SW480 (cell line): ENCODE measurements around the gene SPEN.
"Not testable (repeated sequence)": the region's sequence is repeated elsewhere in the genome, so short reads cannot be mapped to it uniquely, and the experiment has no call there.

Experiments used
- DNase-seq: peaks from one replicate; pipeline ENCODE4 v3.0.0-alpha.2; 2016; ENCODE audit warnings: low spot score

The SPEN gene

DNA sequence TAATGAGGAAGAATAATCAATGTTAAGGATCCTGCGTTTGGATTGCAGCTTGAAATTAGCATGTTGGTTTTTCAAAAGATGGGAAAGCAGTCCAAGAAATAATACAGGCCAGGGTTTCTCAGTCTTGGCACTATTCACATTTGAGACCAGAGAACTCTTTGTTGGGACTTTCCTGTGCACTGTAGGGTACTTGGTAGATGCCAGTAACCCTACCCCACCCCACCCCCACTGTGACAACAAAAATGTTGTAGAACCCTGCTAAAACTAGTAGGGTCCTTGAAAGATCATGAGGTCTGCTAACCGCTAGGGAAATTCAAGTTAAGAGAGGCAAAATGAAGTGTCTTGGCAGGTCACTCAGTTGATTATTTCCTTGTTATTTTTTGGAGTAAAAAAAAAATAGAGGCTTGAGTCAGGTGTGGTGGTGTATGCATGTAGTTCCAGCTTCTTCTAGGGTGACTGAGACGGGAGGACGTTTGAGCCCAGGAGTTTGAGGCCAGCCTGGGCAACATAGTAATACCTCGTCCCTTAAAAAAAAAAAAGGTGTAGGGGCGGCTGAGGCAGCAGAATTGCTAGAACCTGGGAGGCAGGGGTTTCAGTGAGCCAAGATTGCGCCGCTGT is 53.3 kb downstream of the SPEN start:
- DNase-seq: no peak

DNA sequence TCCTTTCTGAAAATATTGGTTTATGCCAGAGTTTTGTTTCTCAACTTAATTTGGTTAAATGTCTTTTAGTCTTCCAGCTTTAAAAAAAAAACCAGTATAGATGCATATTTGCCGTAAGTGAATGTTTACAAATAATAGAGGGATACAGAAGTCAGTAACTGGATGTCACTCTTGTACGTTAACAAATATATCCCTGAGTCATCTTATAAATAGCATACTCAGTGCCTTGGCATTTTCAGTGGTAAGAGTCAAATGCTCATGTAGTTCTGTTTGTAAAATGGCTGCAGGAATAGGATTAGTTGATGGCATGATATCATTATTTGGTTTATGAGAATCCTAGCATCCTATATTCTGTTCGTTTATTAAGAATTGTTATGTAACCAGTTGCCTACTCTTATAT is 55.4 kb downstream of the SPEN start:
- DNase-seq: no peak

DNA sequence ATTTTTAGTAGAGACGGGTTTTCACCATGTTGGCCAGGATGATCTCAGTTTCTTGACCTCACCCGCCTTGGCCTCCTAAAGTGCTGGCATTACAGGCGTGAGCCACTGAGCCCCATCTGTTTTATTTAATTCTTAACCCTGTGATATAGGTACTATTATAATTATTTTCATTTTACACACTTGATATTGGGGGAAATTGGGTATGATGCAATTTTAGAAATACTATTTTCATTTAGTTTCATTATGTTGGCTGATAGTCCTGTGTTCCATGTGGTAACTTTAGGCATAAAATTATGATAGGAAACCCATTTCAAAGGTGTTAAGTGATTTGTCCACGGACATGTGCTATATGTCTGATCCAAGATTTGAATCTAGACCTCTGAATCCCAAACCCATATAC is 61.1 kb downstream of the SPEN start:
- no peak for DNase-seq

DNA sequence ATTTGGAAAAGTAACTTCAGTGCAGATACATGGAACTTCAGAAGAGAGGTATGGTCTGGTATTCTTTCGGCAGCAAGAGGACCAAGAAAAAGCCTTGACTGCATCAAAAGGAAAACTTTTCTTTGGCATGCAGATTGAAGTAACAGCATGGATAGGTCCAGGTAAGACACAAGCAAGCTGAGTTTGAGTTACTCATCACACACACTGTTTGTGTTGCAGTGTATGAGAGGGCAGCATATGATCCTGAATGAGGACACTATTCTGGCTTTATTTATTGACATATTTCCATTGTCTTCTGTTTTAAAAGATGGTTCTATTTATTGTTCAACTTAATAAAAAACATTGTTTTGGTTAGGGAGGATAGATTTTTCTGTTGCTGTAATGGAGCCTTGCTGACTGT is 63.6 kb downstream of the SPEN start:
- no peak for DNase-seq

DNA sequence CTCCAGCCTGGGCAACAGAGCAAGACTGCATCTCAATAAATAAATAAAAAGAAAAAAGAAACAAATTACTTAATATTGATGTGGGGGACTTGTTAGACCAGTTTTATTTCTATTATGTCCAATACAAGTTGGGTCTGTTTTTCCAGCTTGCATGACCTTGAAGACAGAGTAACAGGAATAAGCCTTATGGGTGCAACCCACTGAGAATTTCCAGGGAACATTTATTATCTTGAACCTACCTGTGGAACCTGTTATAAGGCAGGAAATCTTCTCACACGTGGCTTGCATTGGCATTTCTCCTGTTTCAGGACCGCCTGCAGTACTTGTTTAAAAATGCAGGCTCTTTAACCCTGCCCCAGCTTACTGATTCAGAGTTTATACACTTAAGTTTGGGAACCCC is 64.4 kb downstream of the SPEN start:
- no peak for DNase-seq

DNA sequence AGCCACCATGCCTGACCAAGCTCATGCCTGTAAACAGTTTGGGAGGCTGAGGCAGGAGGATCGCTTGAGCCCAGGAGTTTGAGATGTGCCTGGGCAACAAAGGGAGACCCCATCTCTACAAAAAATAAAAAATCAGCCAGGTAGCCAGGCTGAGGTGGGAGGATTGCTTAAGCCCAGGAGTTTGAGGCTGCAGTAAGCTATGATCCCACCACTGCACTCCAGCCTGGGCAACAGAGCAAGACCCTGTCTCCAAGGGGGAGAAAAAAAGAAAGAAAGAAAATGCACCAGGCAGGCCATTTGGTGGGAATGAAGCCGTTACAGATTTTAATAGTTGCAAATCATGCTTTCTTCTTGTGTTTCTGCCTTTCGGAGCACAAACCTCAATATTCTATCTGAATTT is 66.1 kb downstream of the SPEN start:
- not testable (repeated sequence) for DNase-seq

DNA sequence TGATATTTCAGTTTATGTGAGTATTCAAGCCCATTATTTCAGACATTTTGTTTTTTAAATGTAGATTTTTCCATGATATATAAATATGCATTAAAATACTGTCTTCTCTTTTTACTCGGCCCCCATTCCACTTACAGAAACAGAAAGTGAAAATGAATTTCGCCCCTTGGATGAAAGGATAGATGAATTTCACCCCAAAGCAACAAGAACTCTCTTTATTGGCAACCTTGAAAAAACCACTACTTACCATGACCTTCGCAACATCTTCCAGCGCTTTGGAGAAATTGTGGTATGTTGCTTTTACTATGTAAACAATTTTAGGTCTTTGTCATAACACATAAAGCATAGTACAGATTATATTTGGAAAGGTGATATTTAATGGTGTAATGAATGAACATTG is 68.5 kb downstream of the SPEN start:
- no peak for DNase-seq

DNA sequence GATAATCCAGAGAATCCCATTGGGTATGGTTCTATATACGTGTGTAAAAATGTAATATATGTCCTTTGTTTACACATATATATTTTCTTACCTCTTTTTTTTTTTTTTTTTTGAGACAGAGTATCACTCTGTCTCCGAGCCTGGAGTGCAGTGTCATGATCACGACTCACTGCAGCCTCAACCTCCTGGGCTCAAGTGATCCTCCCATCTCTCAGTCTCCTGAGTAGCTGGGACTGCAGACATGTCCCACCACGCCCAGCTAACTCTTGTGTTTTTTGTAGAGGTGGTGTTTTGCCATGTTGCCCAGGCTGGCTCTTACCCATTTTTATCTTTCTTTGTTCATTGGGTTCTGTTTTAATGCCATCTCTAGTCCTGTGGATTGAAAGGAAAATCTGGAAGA is 68.9 kb downstream of the SPEN start:
- DNase-seq: no peak

DNA sequence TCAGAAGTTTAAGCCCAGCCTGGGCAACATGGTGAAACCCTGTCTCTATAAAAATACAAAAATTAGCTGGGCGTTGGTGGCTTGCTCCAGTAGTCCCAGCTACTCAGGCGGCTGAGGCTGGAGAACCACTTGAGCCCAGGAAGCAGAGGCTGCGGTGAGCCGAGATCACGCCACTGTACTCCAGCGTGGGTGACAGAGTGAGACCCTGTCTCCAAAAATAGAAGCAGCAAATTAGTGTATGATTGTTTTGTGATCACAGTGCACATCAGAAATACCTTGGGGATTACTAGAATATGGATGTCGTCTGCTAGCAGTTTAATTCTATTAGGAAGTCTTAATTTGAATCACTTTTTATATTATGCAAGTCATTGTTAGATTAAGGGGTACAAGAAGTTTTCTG is 69.4 kb downstream of the SPEN start:
- no peak for DNase-seq

DNA sequence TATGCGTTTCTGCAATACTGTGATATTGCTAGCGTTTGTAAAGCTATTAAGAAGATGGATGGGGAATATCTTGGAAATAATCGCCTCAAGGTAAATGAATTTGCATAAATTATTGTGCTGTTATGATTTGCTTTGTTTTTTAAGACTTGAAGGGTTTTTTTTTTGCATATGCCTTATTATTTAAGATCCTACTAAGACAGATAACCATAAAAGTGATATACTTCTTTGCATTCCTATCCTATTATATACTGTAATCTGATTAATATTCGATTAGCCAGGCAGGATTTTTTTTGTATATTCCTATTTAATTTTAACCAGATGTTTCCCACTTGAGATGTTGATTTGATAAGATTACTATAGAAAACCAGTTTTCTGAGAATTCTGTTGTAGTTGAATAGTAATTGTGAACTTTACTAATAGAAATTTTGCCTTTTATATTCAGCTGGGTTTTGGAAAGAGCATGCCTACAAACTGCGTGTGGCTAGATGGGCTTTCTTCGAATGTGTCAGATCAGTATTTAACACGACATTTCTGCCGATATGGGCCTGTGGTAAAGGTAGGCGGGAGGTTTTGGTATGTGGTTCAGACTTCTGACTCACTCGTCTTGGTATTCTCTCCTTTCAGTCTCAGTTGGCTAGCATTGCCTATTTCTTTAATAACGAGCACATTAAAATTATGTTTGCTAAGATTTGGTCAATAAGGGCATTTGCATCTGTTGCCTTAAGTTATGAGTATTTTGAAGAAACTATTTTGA is 71.6 kb downstream of the SPEN start:
- peak; percentile 58 for DNase-seq

DNA sequence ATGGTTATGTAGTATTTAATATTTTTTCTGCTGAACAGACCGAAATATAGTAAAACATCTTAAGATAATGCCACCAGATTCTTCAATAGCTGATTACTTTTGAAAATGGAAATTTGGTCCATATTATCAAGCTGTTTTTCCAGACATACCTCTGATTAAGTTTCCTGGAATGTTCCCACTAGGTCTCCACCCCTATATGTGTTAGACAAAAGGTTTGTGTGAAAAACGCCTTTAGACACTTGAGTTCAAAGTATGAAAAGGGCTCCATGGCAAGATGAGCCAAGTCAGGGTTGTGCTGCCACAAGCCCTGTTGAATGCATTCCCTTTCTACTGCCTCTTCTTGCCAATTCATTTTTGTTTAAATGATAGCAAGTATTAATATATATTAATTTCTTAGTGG is 75.7 kb downstream of the SPEN start:
- DNase-seq: peak; percentile 18

DNA sequence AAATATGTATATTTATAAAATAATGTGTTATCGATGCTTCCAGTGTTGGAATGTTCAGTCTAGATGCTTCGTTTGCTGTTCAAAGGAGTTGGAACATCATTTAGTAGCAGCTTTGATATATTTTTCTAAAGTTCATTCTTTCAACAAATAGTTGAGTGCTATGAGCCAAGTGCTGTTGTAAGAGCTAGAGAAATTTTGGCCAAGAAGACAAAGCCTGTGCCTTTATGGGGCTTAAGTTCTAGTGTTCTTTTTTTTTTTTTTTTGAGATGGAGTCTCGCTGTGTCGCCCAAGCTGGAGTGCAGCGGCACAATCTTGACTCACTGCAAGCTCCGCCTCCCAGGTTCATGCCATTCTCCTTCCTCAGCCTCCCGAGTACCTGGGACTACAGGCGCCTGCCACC is 78.9 kb downstream of the SPEN start:
- DNase-seq: not testable (repeated sequence)

DNA sequence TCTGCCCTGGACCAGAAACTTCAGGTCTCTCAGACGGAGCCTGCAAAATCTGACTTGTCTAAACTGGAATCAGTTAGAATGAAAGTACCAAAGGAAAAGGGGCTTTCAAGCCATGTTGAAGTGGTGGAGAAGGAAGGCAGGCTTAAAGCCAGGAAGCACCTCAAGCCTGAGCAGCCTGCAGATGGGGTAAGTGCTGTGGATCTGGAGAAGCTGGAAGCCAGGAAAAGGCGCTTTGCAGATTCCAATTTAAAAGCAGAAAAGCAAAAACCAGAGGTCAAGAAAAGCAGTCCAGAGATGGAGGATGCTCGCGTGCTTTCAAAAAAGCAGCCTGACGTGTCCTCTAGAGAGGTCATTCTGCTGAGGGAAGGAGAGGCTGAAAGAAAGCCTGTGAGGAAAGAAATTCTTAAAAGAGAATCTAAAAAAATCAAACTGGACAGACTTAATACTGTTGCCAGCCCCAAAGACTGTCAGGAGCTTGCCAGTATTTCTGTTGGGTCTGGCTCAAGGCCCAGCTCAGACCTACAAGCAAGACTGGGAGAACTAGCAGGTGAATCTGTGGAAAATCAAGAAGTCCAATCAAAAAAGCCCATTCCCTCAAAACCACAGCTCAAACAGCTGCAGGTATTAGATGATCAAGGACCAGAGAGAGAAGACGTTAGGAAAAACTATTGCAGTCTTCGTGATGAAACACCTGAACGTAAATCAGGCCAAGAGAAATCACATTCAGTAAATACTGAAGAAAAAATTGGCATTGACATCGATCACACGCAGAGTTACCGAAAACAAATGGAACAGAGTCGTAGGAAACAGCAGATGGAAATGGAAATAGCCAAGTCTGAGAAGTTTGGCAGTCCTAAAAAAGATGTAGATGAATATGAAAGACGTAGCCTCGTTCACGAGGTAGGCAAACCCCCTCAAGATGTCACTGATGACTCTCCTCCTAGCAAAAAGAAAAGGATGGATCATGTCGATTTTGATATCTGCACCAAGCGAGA is 81.8 kb downstream of the SPEN start:
- DNase-seq: no peak

DNA sequence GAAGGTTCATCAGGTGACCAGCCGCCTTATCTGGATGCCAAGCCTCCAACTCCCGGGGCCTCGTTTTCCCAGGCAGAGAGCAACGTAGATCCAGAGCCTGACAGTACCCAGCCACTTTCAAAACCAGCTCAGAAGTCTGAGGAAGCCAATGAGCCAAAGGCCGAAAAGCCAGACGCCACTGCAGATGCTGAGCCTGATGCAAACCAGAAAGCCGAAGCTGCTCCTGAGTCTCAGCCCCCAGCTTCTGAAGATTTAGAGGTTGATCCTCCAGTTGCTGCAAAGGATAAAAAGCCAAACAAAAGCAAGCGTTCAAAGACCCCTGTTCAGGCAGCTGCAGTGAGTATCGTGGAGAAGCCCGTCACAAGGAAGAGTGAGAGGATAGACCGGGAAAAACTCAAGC is 83.9 kb downstream of the SPEN start:
- DNase-seq: no peak

DNA sequence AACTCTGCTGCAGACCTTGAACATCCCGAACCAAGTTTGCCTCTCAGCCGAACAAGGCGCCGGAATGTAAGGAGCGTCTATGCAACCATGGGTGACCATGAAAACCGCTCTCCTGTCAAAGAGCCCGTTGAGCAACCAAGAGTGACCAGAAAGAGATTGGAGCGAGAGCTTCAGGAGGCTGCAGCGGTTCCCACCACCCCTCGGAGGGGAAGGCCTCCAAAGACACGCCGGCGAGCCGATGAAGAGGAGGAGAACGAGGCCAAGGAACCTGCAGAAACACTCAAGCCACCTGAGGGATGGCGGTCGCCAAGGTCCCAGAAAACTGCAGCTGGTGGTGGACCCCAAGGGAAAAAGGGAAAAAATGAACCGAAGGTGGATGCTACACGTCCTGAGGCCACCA is 84.4 kb downstream of the SPEN start:
- DNase-seq: no peak

DNA sequence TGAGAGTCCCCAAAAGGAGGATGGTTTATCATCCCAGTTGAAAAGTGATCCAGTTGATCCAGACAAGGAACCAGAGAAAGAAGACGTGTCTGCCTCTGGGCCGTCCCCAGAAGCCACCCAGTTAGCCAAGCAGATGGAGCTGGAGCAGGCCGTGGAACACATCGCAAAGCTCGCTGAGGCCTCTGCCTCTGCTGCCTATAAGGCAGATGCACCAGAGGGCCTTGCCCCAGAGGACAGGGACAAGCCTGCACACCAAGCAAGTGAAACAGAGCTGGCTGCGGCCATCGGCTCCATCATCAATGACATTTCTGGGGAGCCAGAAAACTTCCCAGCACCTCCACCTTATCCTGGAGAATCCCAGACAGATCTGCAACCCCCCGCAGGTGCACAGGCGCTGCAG is 85.1 kb downstream of the SPEN start:
- no peak for DNase-seq

DNA sequence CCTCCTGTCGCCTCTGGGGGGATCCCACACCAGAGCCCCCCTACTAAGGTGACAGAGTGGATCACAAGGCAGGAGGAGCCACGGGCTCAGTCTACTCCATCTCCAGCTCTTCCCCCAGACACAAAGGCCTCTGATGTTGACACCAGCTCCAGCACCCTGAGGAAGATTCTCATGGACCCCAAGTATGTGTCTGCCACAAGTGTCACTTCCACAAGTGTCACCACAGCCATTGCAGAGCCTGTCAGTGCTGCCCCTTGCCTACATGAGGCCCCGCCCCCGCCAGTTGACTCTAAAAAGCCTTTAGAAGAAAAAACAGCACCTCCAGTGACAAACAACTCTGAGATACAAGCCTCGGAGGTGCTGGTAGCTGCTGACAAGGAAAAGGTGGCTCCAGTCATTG is 86.2 kb downstream of the SPEN start:
- no peak for DNase-seq

DNA sequence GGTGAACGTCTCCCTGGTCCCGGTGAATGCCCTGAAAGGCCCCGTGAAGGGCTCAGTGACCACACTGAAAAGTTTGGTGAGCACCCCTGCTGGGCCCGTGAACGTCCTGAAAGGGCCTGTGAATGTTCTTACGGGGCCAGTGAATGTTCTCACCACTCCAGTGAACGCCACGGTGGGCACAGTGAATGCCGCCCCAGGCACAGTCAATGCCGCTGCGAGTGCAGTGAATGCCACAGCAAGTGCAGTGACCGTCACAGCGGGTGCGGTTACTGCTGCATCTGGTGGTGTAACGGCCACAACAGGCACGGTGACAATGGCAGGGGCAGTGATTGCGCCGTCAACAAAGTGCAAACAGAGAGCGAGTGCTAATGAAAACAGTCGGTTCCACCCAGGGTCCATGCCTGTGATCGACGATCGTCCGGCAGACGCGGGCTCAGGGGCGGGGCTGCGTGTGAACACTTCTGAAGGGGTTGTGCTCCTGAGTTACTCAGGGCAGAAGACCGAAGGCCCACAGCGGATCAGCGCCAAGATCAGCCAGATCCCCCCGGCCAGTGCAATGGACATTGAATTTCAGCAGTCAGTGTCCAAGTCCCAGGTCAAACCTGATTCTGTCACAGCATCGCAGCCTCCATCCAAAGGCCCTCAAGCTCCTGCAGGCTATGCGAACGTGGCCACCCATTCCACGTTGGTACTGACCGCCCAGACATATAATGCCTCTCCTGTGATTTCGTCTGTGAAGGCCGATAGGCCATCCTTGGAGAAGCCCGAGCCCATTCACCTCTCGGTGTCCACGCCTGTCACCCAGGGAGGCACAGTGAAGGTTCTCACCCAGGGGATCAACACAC is 86.9 kb downstream of the SPEN start:
- DNase-seq: no peak

DNA sequence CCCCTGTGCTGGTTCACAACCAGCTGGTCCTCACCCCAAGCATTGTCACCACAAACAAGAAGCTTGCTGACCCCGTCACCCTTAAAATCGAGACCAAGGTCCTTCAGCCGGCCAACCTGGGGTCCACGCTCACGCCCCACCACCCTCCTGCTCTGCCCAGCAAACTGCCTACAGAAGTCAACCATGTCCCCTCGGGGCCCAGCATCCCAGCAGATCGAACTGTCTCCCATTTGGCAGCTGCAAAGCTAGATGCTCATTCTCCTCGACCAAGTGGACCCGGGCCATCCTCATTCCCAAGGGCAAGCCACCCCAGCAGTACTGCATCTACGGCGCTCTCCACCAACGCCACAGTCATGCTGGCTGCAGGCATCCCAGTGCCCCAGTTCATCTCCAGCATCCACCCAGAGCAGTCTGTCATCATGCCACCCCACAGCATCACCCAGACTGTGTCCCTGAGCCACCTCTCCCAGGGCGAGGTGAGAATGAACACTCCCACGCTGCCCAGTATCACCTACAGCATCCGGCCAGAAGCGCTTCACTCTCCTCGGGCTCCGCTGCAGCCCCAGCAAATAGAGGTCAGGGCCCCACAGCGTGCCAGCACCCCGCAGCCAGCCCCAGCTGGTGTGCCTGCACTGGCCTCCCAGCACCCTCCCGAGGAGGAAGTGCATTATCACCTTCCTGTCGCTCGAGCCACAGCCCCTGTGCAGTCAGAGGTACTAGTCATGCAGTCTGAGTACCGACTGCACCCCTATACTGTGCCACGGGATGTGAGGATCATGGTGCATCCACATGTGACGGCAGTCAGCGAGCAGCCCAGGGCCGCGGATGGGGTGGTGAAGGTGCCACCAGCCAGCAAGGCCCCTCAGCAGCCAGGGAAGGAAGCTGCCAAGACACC is 87.8 kb downstream of the SPEN start:
- DNase-seq: no peak

DNA sequence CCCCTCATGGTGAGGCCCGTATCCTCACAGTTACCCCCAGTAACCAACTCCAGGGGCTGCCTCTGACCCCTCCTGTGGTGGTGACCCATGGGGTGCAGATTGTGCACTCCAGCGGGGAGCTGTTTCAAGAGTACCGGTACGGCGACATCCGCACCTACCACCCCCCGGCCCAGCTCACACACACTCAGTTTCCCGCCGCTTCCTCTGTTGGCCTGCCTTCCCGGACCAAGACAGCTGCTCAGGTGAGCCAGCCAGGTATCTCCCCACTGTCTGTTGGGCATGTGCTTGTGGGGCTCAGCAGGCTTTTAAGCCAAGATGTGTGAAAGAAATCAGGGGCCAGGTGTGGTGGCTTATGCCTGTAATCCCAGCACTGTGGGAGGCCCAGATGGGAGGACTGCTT is 88.5 kb downstream of the SPEN start:
- no peak for DNase-seq

DNA sequence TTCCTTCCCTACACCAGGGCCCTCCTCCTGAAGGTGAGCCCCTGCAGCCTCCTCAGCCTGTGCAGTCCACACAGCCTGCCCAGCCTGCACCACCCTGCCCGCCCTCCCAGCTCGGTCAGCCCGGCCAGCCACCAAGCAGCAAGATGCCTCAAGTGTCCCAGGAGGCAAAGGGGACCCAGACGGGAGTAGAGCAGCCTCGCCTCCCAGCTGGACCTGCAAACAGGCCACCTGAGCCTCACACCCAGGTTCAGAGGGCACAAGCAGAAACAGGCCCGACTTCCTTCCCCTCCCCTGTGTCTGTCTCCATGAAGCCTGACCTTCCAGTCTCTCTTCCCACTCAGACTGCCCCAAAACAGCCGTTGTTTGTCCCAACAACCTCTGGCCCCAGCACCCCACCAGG is 89.6 kb downstream of the SPEN start:
- DNase-seq: no peak
